Heart left ventricle (tissue), 16 donors: ENCODE measurements around the gene KCTD5. TPM values are rescaled to one million over a fixed set of nuclear protein-coding genes. Genes with fewer than 3 reads are reported as not detected.

Experiments used
- ATAC-seq, 4 donors: fragments of 200-7000 bp; cut with Tn5 transposase; one replicate each; pipeline ENCODE4 v1.9.1; 2020 to 2022; ENCODE audit warnings: moderate library complexity in 4 of 4, mild to moderate bottlenecking in 3 of 4, moderate number of reproducible peaks in 1 of 4
- DNase-seq, 5 donors: peaks; one replicate each; pipeline ENCODE4 v3.0.0-alpha.2; 2020
- H3K27ac ChIP-seq, 12 donors: fragments of 200-600 bp; sonication (generic) in 4 of 12; one replicate each; pipeline versions ENCODE4 v1.5.0 to v1.8.0; 2016 to 2022; ENCODE audit warnings: mild to moderate bottlenecking in 2 of 12
- H3K27me3 ChIP-seq, 9 donors: fragments of 200-600 bp; sonication (generic) in 2 of 9; one replicate each; pipeline versions ENCODE4 v1.5.1 to v1.8.0; 2016 to 2022; ENCODE audit warnings: mild to moderate bottlenecking in 3 of 9
- H3K36me3 ChIP-seq, 9 donors: fragments of 200-600 bp; sonication (generic) in 2 of 9; one replicate each; pipeline versions ENCODE4 v1.5.0 to v1.8.0; 2018 to 2022; ENCODE audit warnings: mild to moderate bottlenecking in 2 of 9
- H3K4me1 ChIP-seq, 12 donors: fragments of 200-600 bp; sonication (generic) in 4 of 12; one replicate each; pipeline versions ENCODE4 v1.5.0 to v1.8.0; 2016 to 2022; ENCODE audit warnings: mild to moderate bottlenecking in 3 of 12
- H3K4me3 ChIP-seq, 12 donors: fragments of 200-600 bp; sonication (generic) in 4 of 12; one replicate each; pipeline versions ENCODE4 v1.5.0 to v1.8.0; 2017 to 2022; ENCODE audit warnings: mild to moderate bottlenecking in 9 of 12, moderate library complexity in 4 of 12
- H3K9me3 ChIP-seq, 12 donors: fragments of 200-600 bp; sonication (generic) in 4 of 12; one replicate each; pipeline versions ENCODE4 v1.5.0 to v1.8.0; 2016 to 2022; ENCODE audit warnings: mild to moderate bottlenecking in 1 of 12
- CTCF ChIP-seq, 12 donors: fragments of 200-600 bp; sonication (generic) in 4 of 12; IDR thresholded peaks; one replicate each; pipeline versions ENCODE4 v1.5.0 to v1.8.0; 2018 to 2022; ENCODE audit warnings: antibody characterized with exemption in 12 of 12, mild to moderate bottlenecking in 5 of 12
- POLR2A ChIP-seq, 2 donors: fragments of 450-650 bp; IDR thresholded peaks; one replicate each; pipeline ENCODE4 v1.6.1; 2017; ENCODE audit warnings: antibody characterized with exemption in 2 of 2, mild to moderate bottlenecking in 2 of 2, moderate library complexity in 2 of 2
- whole genome bisulfite sequencing, 4 donors: extraction: QIAGEN DNeasy Blood & Tissue Kit in 2 of 4; methylation state at CpG; one replicate each; pipeline versions ENCODE4 v1.1.5 to v1.1.7; 2013 to 2018; 5-methylcytosine and 5-hydroxymethylcytosine counted together
- intact Hi-C, 10 donors: fragments of 100-400 bp; cut with DNase I; formaldehyde crosslinking; loops; one replicate each; pipeline versions ENCODE4 v1.11.1 to v1.14.2; 2022
- polyA plus RNA-seq, 2 donors: library from polyadenylated mRNA; stranded (reverse); fragments of 200-250 nt; gene quantifications; one replicate each; pipeline ENCODE4 v1.2.3, GENCODE V29; 2013
- total RNA-seq, 9 donors: library from RNA; depleted of rRNA in 2 of 9; stranded (reverse); fragments of >200 nt in 2 of 9; fragmentation: NEBNext Ultra II Directional in 3 of 9; extraction: Animal tissue kit (Norgen Biotek cat#: 25700) in 3 of 9; gene quantifications; one replicate each; pipeline versions ENCODE4 v1.1.0 to v1.2.4, GENCODE V29; 2016 to 2023
- donor health status: ischemic (EF 13 %, LVEDD 7.1; RV severe dilation, severe dysfunction).
- donor health status: healthy with polysubstance abuse.
- donor health status: DM: no; HTN: yes; CAD: no.
- donor health status: DM: no; HTN: no; CAD: no.
- donor health status: ischemic (EF 25% LVEDD 6.9; RV normal size, moderate dysfunction).
- donor health status: ischemic (EF 25% LVEDD 5.7; RV mildly dilated, moderate dysfunction).
- donor health status: healthy.
- donor health status: DM: yes; HTN: yes; CAD: no.
- donor health status: ischemic (EF 35%, LVEDD 5.7; RV mildly dilated, moderate dysfunction).
- donor health status: nonischemic (EF 11% LVEDD 7.7; RV severe dilation, severe dysfunction).
- donor health status: DM: yes; HTN: yes; CAD: no.
- donor health status: PGD.
- donor health status: ischemic (EF 29% LVEDD 5.4; RV normal size, mild dysfunction).
- donor health status: nonischemic (EF 23%, LVEDD 6.1; RV moderate dilation, normal function).

The KCTD5 gene
- total and polyA plus RNA-seq, 11 donors = 6.2 to 24.3 (median 11.1) TPM

- peaks cover 2 to 58% (median 52%) of the 10 kb centered on the region in 9 donors for H3K36me3 ChIP-seq
- peak in 1 of 5 donors; percentile 36 for DNase-seq
- no peak for TF ChIP-seq CTCF (IDR thresholded peaks at IDR 0.05)
- TF ChIP-seq POLR2A (IDR thresholded peaks at IDR 0.05) = no peak
- no peaks in the 10 kb centered on the region for H3K27me3 ChIP-seq
- H3K4me1 ChIP-seq = peaks cover 11 to 58% (median 45%) of the 10 kb centered on the region in 12 donors
- intact Hi-C loops = loop anchor here in 1 of 10 donors (10.0 kb wide), 1 partner anchor 62 kb away; no protein-coding TSS in a partner anchor
- no peak for ATAC-seq
- WGBS, 4 donors = 83 to 90% (median 88%) methylated on average over 30 of the region's 30 CpGs
- no peak overlapping the region for H3K4me3 ChIP-seq
- no peak overlapping the region for H3K27ac ChIP-seq
- H3K9me3 ChIP-seq = no peaks in the 10 kb centered on the region
Measured at GRCh38 chr16:2756288-2757015, 74.1 kb downstream of the KCTD5 start.

GRCh38 chr16:2757344-2757743 is 75.0 kb downstream of the KCTD5 start:
- Histone ChIP-seq H3K4me1 (peaks cover 11 to 51% (median 40%) of the 10 kb centered on the region in 12 donors), H3K4me3 (no peak overlapping the region), H3K9me3 (no peaks in the 10 kb centered on the region), H3K36me3 (peaks cover 4 to 67% (median 61%) of the 10 kb centered on the region in 9 donors), H3K27me3 (no peaks in the 10 kb centered on the region), H3K27ac (no peak overlapping the region)
- TF ChIP-seq POLR2A (IDR thresholded peaks at IDR 0.05) (no peak), CTCF (IDR thresholded peaks at IDR 0.05) (no peak)
- WGBS, 4 donors = 64 to 69% (median 68%) methylated on average over 11 of the region's 11 CpGs
- intact Hi-C loops = loop anchor here in 1 of 10 donors (10.0 kb wide), 1 partner anchor 63 kb away; no protein-coding TSS in a partner anchor
- ATAC-seq (no peak), DNase-seq (no peak)

Other genes starting within 250 kb of the KCTD5 start
- gene TEDC2, start 222.4 kb upstream of the KCTD5 start, total RNA-seq = 1 to 10 TPM in 5 of 9 donors, under 1 TPM in 3, not detected in 1; 0.60 to 4.9 (median 1.2) TPM
- gene TEDC2, start 222.4 kb upstream of the KCTD5 start, polyA plus RNA-seq = 1 to 10 TPM in 1 of 2 donors, under 1 TPM in 1; 0.46 to 3.1 TPM
- gene NTN3, start 211.2 kb upstream of the KCTD5 start, total RNA-seq = under 1 TPM in 6 of 9 donors, not detected in 3; 0.09 to 0.50 (median 0.20) TPM
- gene NTN3, start 211.2 kb upstream of the KCTD5 start, polyA plus RNA-seq = not detected
- gene TBC1D24, start 207.4 kb upstream of the KCTD5 start, total RNA-seq = 10 to 100 TPM in 8 of 9 donors, 1 to 10 TPM in 1; 8.9 to 19.2 (median 11.9) TPM
- gene TBC1D24, start 207.4 kb upstream of the KCTD5 start, polyA plus RNA-seq = 1 to 10 TPM; 4.0 to 6.7 TPM
- 100 to 1,000 TPM in 7 of 9 donors, 10 to 100 TPM in 2; 61.6 to 209 (median 129) TPM for gene ATP6V0C, start 168.6 kb upstream of the KCTD5 start, total RNA-seq
- 100 to 1,000 TPM; 132 to 232 TPM for gene ATP6V0C, start 168.6 kb upstream of the KCTD5 start, polyA plus RNA-seq
- gene AMDHD2, start 162.2 kb upstream of the KCTD5 start, total RNA-seq = 10 to 100 TPM in 5 of 9 donors, 1 to 10 TPM in 4; 8.9 to 34.0 (median 11.8) TPM
- gene AMDHD2, start 162.2 kb upstream of the KCTD5 start, polyA plus RNA-seq = 10 to 100 TPM in 1 of 2 donors, 1 to 10 TPM in 1; 9.4 to 13.2 TPM
- under 1 TPM in 1 of 9 donors, not detected in 8; 0.18 TPM for gene CEMP1, start 151.1 kb upstream of the KCTD5 start, total RNA-seq
- gene CEMP1, start 151.1 kb upstream of the KCTD5 start, polyA plus RNA-seq = under 1 TPM; 0.04 to 0.27 TPM
- gene PDPK1, start 144.5 kb upstream of the KCTD5 start, total RNA-seq = 10 to 100 TPM; 29.1 to 54.1 (median 40.4) TPM
- 10 to 100 TPM; 12.3 to 32.3 TPM for gene PDPK1, start 144.5 kb upstream of the KCTD5 start, polyA plus RNA-seq
- 1 to 10 TPM in 1 of 9 donors, under 1 TPM in 5, not detected in 3; 0.19 to 1.3 (median 0.53) TPM for gene PRSS27, start 37.7 kb downstream of the KCTD5 start, total RNA-seq
- under 1 TPM; 0.25 to 0.38 TPM for gene PRSS27, start 37.7 kb downstream of the KCTD5 start, polyA plus RNA-seq
- 100 to 1,000 TPM; 112 to 315 (median 233) TPM for gene SRRM2, start 70.1 kb downstream of the KCTD5 start, total RNA-seq
- 100 to 1,000 TPM; 196 to 540 TPM for gene SRRM2, start 70.1 kb downstream of the KCTD5 start, polyA plus RNA-seq
- 1,000 to 10,000 TPM in 1 of 9 donors, 100 to 1,000 TPM in 8; 213 to 1,067 (median 294) TPM for gene ELOB, start 94.8 kb downstream of the KCTD5 start, total RNA-seq
- gene ELOB, start 94.8 kb downstream of the KCTD5 start, polyA plus RNA-seq = 100 to 1,000 TPM; 462 to 926 TPM
- gene PRSS33, start 105.0 kb downstream of the KCTD5 start, total RNA-seq = not detected
- not detected for gene PRSS33, start 105.0 kb downstream of the KCTD5 start, polyA plus RNA-seq
- gene PRSS41, start 115.9 kb downstream of the KCTD5 start, total RNA-seq = not detected
- not detected for gene PRSS41, start 115.9 kb downstream of the KCTD5 start, polyA plus RNA-seq
- gene PRSS21, start 134.7 kb downstream of the KCTD5 start, total RNA-seq = not detected
- gene PRSS21, start 134.7 kb downstream of the KCTD5 start, polyA plus RNA-seq = not detected
- 1 to 10 TPM in 1 of 9 donors, under 1 TPM in 1, not detected in 7; 0.50 to 3.0 TPM for gene ZG16B, start 147.8 kb downstream of the KCTD5 start, total RNA-seq
- not detected for gene ZG16B, start 147.8 kb downstream of the KCTD5 start, polyA plus RNA-seq
- not detected for gene PRSS22, start 175.6 kb downstream of the KCTD5 start, total RNA-seq
- not detected for gene PRSS22, start 175.6 kb downstream of the KCTD5 start, polyA plus RNA-seq
- 10 to 100 TPM; 20.1 to 64.1 (median 22.6) TPM for gene FLYWCH2, start 200.7 kb downstream of the KCTD5 start, total RNA-seq
- 10 to 100 TPM; 35.3 to 53.4 TPM for gene FLYWCH2, start 200.7 kb downstream of the KCTD5 start, polyA plus RNA-seq
- gene FLYWCH1, start 229.4 kb downstream of the KCTD5 start, total RNA-seq = 10 to 100 TPM; 26.3 to 48.4 (median 34.2) TPM
- gene FLYWCH1, start 229.4 kb downstream of the KCTD5 start, polyA plus RNA-seq = 10 to 100 TPM; 28.3 to 29.1 TPM